Skin of body (tissue), 2 donors: ENCODE measurements around the gene ZMYND19. TPM values are rescaled to one million over a fixed set of nuclear protein-coding genes. Genes with fewer than 3 reads are reported as not detected.
A peak's percentile ranks its signal among the peaks of the same experiment; 100 is the strongest.
"Not testable (repeated sequence)": the region's sequence is repeated elsewhere in the genome, so short reads cannot be mapped to it uniquely, and the experiment has no call there.

Source experiments
- DNase-seq: peaks from one replicate; lab custom pipeline; 2025; lab: John Stamatoyannopoulos, UW
- total RNA-seq: library from RNA; depleted of rRNA; stranded (reverse); fragments of >200 nt; gene quantifications from one replicate; pipeline ENCODE4 v1.2.3, GENCODE V29; 2014

ZMYND19 gene
- total RNA-seq, 1 donor from 2014 or later: 10.7 TPM

GRCh38 chr9:137589441-137590122 is 730 bp downstream of the ZMYND19 start:
- DNase-seq: no peak

GRCh38 chr9:137588891-137589290 is 1.4 kb downstream of the ZMYND19 start:
- no peak for DNase-seq

- DNase-seq: no peak
These were observed 2.0 kb downstream of the ZMYND19 start for GRCh38 chr9:137588311-137588710.

GRCh38 chr9:137586854-137587253 is 3.5 kb downstream of the ZMYND19 start:
- DNase-seq: no peak

- DNase-seq: no peak
These were observed 6.4 kb downstream of the ZMYND19 start for GRCh38 chr9:137583957-137584356.

- no peak for DNase-seq
These were observed 7.0 kb downstream of the ZMYND19 start for GRCh38 chr9:137583347-137583746.

- DNase-seq: no peak
These were observed 7.9 kb downstream of the ZMYND19 start for GRCh38 chr9:137582286-137582860.

- DNase-seq: no peak
These were observed 8.7 kb downstream of the ZMYND19 start for GRCh38 chr9:137581361-137582285.

GRCh38 chr9:137580954-137581322 is 9.4 kb downstream of the ZMYND19 start:
- DNase-seq: no peak

- no peak for DNase-seq
These were observed 9.9 kb downstream of the ZMYND19 start for GRCh38 chr9:137580209-137580953.

GRCh38 chr9:137579259-137579604 is 11.1 kb downstream of the ZMYND19 start:
- DNase-seq: no peak

GRCh38 chr9:137578518-137579258 is 11.6 kb downstream of the ZMYND19 start, which contains the start of gene DPH7:
DPH7 (minus strand) TSS chr9:137578925; CDS start chr9:137578777, 148 bp downstream.
- peak; percentile 77 for DNase-seq

GRCh38 chr9:137575716-137576411 is 14.4 kb downstream of the ZMYND19 start:
- no peak for DNase-seq

GRCh38 chr9:137575364-137575715 is 15.0 kb downstream of the ZMYND19 start:
- DNase-seq: no peak

- DNase-seq: no peak
These were observed 16.1 kb downstream of the ZMYND19 start for GRCh38 chr9:137574192-137574591.

GRCh38 chr9:137570566-137570965 is 19.7 kb downstream of the ZMYND19 start:
- no peak for DNase-seq

- no peak for DNase-seq
These were observed 20.6 kb downstream of the ZMYND19 start for GRCh38 chr9:137569609-137570203.

- not testable (repeated sequence) for DNase-seq
These were observed 21.9 kb downstream of the ZMYND19 start for GRCh38 chr9:137568445-137568844.

GRCh38 chr9:137564817-137565411 is 25.4 kb downstream of the ZMYND19 start:
- DNase-seq: no peak
